Suprapubic skin (tissue), 3 donors: ENCODE results near the gene IFTAP.

Experiments
- EP300 ChIP-seq: sonication (generic); formaldehyde crosslinking; IDR thresholded peaks from one replicate; pipeline ENCODE4 v1.6.1; 2017; ENCODE audit warnings: antibody characterized with exemption
- POLR2A ChIP-seq, 2 donors: fragments of 450-650 bp; IDR thresholded peaks; one replicate each; pipeline ENCODE4 v1.6.1; 2017; ENCODE audit warnings: antibody characterized with exemption in 2 of 2, mild to moderate bottlenecking in 2 of 2, moderate library complexity in 2 of 2
- TF ChIP-seq, protein P1 (sequence below), 2 donors: fragments of 200-600 bp in 1 of 2; fragments of 450-650 bp in 1 of 2; sonication (generic) in 1 of 2; IDR thresholded peaks; one replicate each; pipeline ENCODE4 v1.5.1; 2016 to 2019; ENCODE audit warnings: antibody characterized with exemption in 2 of 2, mild to moderate bottlenecking in 1 of 2, moderate library complexity in 1 of 2

DNA sequence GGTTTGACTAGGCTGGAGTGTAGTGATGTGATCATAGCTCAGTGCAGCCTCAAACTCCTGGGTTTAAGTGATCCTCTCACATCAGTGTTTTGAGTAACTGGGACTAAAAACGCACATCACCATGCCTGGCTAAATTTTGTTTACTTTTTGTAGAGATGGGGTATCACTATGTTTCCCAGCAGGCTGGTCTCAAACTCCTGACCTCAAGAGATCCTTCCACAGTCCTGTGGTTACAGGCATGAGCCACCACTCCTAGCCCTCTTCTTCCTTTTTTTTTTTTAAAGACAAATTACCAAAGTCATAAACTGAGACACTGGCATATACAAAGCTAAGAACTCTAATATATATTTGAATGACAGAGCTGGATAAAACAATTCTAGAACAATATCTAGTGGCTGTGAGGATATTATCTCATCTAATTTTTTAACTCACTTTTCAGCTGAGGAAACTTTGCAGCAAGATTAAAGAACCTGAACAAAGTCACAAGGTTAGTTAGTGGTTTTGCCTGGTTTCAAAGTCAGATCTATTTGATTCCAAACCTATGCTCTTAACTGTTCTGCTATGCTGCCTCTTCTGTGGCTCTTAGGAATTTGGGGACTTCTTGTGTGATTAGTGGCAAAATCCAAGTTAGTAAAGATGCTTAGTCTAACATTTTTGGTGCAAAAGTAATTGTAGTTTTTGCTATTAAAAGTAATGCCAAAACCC, 99.0 kb downstream of the IFTAP start:
- TF ChIP-seq, protein P1, sequence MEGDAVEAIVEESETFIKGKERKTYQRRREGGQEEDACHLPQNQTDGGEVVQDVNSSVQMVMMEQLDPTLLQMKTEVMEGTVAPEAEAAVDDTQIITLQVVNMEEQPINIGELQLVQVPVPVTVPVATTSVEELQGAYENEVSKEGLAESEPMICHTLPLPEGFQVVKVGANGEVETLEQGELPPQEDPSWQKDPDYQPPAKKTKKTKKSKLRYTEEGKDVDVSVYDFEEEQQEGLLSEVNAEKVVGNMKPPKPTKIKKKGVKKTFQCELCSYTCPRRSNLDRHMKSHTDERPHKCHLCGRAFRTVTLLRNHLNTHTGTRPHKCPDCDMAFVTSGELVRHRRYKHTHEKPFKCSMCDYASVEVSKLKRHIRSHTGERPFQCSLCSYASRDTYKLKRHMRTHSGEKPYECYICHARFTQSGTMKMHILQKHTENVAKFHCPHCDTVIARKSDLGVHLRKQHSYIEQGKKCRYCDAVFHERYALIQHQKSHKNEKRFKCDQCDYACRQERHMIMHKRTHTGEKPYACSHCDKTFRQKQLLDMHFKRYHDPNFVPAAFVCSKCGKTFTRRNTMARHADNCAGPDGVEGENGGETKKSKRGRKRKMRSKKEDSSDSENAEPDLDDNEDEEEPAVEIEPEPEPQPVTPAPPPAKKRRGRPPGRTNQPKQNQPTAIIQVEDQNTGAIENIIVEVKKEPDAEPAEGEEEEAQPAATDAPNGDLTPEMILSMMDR (IDR thresholded peaks at IDR 0.05), result no peak
- TF ChIP-seq EP300 (no peak), POLR2A (IDR thresholded peaks at IDR 0.05) (no peak)
